ENCODE results near the gene HDAC9. TPM values are rescaled to one million over a fixed set of nuclear protein-coding genes. Genes with fewer than 3 reads are reported as not detected.
A peak's percentile ranks its signal among the peaks of the same experiment; 100 is the strongest.
"Not testable (repeated sequence)": the region's sequence is repeated elsewhere in the genome, so short reads cannot be mapped to it uniquely, and the experiment has no call there.

The HDAC9 gene
- total RNA-seq, 1 experiment from 2014 or later = 4.3 TPM

- TF ChIP-seq FOSL1 (IDR thresholded peaks at IDR 0.05; ENCODE audit: low read depth) (peak; percentile 91), POLR2A (IDR thresholded peaks at IDR 0.05; ENCODE audit: borderline replicate concordance, extremely low read depth, insufficient read depth, insufficient read length) (no peak), ZFX (IDR thresholded peaks at IDR 0.05) (no peak), SRF (IDR thresholded peaks at IDR 0.05; ENCODE audit: low read depth) (peak; percentile 62; the same call in 1 of the 2 replicates), CBX3 (IDR thresholded peaks at IDR 0.05; ENCODE audit: low read depth) (peak; percentile 80)
These were observed 482.6 kb downstream of the HDAC9 start (continued) for GRCh38 chr7:18978108-18978495.

- H3K79me2 ChIP-seq (ENCODE audit: insufficient read depth, low read length); RAD21 ChIA-PET (ENCODE audit: low non-redundant PET in 1 of 2, low total read pairs in 2 of 2, uncharacterized antibody in 2 of 2, unreplicated experiment in 2 of 2); DNase-seq (ENCODE audit: low read depth, low spot score); H3K4me2 ChIP-seq (ENCODE audit: low read length); intact Hi-C loops (cut with micrococcal nuclease); H3K9me3 ChIP-seq (ENCODE audit: control insufficient read depth in 1 of 2, insufficient read depth in 1 of 2, low read depth in 1 of 2, low read length in 2 of 2); H3K36me3 ChIP-seq (ENCODE audit: control insufficient read depth in 1 of 2, insufficient read depth in 2 of 2, low read length in 2 of 2); H2AFZ ChIP-seq (ENCODE audit: low read depth, low read length, poor library complexity, severe bottlenecking); BruUV-seq (replicated peaks); ATAC-seq; H4K20me1 ChIP-seq (ENCODE audit: insufficient read depth); H3K9ac ChIP-seq (ENCODE audit: low read length); CTCF ChIA-PET; H3K4me3 ChIP-seq (replicated peaks in 1 of 2; ENCODE audit: low read depth in 1 of 2, low read length in 2 of 2); H3K27me3 ChIP-seq (ENCODE audit: insufficient read depth, low read length); H3K4me1 ChIP-seq (ENCODE audit: control insufficient read depth in 1 of 2, insufficient read depth in 2 of 2, low read length in 2 of 2); H3K27ac ChIP-seq (ENCODE audit: low read depth, low read length); POLR2A ChIA-PET; H3K9me2 ChIP-seq (ENCODE audit: insufficient read depth): not testable (repeated sequence)
These were observed 495.2 kb downstream of the HDAC9 start for GRCh38 chr7:18990700-18991099.

- no TSS peak for BruUV-seq (replicated peaks)
- no peaks in the 10 kb centered on the region for H3K9me3 ChIP-seq (ENCODE audit: control insufficient read depth in 1 of 2, insufficient read depth in 1 of 2, low read depth in 1 of 2, low read length in 2 of 2)
- H3K9ac ChIP-seq (ENCODE audit: low read length) = no peak overlapping the region
- no peaks in the 10 kb centered on the region for H3K27me3 ChIP-seq (ENCODE audit: insufficient read depth, low read length)
- TF ChIP-seq POLR2A (IDR thresholded peaks at IDR 0.05; ENCODE audit: borderline replicate concordance, extremely low read depth, insufficient read depth, insufficient read length) = no peak
- TF ChIP-seq POLR2AphosphoS5 (IDR thresholded peaks at IDR 0.05; ENCODE audit: low read depth, low read length) = no peak
- TF ChIP-seq RAD21 (IDR thresholded peaks at IDR 0.05; ENCODE audit: low read depth) = no peak
- no peak for TF ChIP-seq CBX3 (IDR thresholded peaks at IDR 0.05; ENCODE audit: low read depth)
- no peak for TF ChIP-seq ZFX (IDR thresholded peaks at IDR 0.05)
- TF ChIP-seq CTCF (IDR thresholded peaks at IDR 0.05 in 2 of 3, conservative IDR thresholded peaks at IDR 0.05 in 1 of 3; ENCODE audit: borderline replicate concordance in 1 of 3, insufficient read depth in 1 of 3, low read depth in 2 of 3, low read length in 2 of 3) = no peak
- TF ChIP-seq CEBPB (IDR thresholded peaks at IDR 0.05; ENCODE audit: low read depth) = no peak
- H2AFZ ChIP-seq (ENCODE audit: low read depth, low read length, poor library complexity, severe bottlenecking) = no peak overlapping the region
- no peaks in the 10 kb centered on the region for H3K36me3 ChIP-seq (ENCODE audit: control insufficient read depth in 1 of 2, insufficient read depth in 2 of 2, low read length in 2 of 2)
- ATAC-seq = no peak
- no peaks in the 10 kb centered on the region for H3K4me1 ChIP-seq (ENCODE audit: control insufficient read depth in 1 of 2, insufficient read depth in 2 of 2, low read length in 2 of 2)
- H3K9me2 ChIP-seq (ENCODE audit: insufficient read depth) = no peaks in the 10 kb centered on the region
- no peak overlapping the region for H3K27ac ChIP-seq (ENCODE audit: low read depth, low read length)
- intact Hi-C loops (cut with micrococcal nuclease) = no loop called here
- DNase-seq (ENCODE audit: low read depth, low spot score) = no peak
- ChIA-PET RAD21 (ENCODE audit: low non-redundant PET in 1 of 2, low total read pairs in 2 of 2, uncharacterized antibody in 2 of 2, unreplicated experiment in 2 of 2) (interaction anchor here in 1 of 2 experiments (0.7 kb wide), 1 partner anchor 22 kb away, joined by 3 read pairs; no protein-coding TSS in a partner anchor), POLR2A (no interaction called here), CTCF (no interaction called here)
- H3K79me2 ChIP-seq (ENCODE audit: insufficient read depth, low read length) = no peaks in the 10 kb centered on the region
- H4K20me1 ChIP-seq (ENCODE audit: insufficient read depth) = no peaks in the 10 kb centered on the region
- H3K4me2 ChIP-seq (ENCODE audit: low read length) = no peak overlapping the region
- H3K4me3 ChIP-seq (replicated peaks in 1 of 2; ENCODE audit: low read depth in 1 of 2, low read length in 2 of 2) = no peak overlapping the region
These were observed 498.6 kb downstream of the HDAC9 start for GRCh38 chr7:18993933-18994668.
